ENCODE measurements around the gene LIAS. TPM values are rescaled to one million over a fixed set of nuclear protein-coding genes. Genes with fewer than 3 reads are reported as not detected.

LIAS gene
- total RNA-seq, 1 experiment from 2014 or later = 8.3 TPM

DNA sequence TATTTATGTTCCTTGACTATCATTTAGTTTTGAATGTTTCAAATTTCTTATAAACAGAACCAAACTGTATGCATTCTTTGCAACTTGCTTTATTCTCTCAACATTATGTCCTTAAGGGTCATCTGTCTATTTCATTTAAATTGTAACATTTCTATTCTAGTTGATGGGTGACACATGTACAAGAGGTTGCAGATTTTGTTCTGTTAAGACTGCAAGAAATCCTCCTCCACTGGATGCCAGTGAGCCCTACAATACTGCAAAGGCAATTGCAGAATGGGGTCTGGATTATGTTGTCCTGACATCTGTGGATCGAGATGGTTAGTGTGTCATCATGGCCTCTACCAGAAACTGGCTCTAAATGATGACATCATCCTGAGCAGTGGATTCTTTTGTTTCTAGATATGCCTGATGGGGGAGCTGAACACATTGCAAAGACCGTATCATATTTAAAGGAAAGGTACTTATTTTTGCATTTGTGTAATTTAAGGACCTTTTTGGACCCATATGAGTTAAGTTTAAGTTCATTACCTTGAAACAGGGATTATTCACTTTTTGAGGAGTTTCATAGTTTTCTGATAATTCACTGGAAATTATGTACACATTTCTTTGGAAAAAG is 6.1 kb downstream of the LIAS start:
- peak overlapping the region; percentile 80 for H2AFZ ChIP-seq (ENCODE audit: low read length)
- CTCF ChIA-PET = no interaction called here

DNA sequence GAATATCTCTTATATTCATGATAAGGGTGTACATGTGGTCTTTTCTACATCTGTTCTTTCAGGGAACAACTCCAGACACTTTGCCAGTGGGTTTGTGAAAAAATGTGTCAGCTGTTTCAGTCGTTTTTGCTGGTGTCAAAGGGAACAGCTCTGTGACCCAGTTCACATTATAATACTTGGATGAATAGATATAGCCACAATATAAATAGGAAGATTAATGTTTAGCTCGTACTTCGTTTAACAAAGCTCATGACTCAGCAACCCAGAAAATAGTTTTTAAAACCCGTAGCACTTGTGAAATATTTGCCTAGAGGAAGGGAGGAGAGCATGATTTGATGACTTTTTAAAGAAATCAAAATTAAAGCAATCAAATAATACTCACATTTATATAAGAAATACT is 7.9 kb downstream of the LIAS start:
- Histone ChIP-seq H3K9ac (ENCODE audit: low read length) (no peak overlapping the region), H3K79me2 (ENCODE audit: low read length) (no peaks in the 10 kb centered on the region), H3F3A (ENCODE audit: low read length, unreplicated experiment) (no peaks in the 10 kb centered on the region), H3K9me2 (replicated peaks; ENCODE audit: low read length) (no peaks in the 10 kb centered on the region), H2AFZ (ENCODE audit: low read length) (peak overlapping the region; percentile 61; the same call in 1 of the 2 replicates), H4K20me1 (ENCODE audit: low read length) (no peaks in the 10 kb centered on the region), H3K4me1 (ENCODE audit: insufficient read depth, low read length) (peaks cover 13% of the 10 kb centered on the region; the same call in 1 of the 2 replicates), H3K9me3 (ENCODE audit: low read length) (no peaks in the 10 kb centered on the region), H3K4me2 (ENCODE audit: low read length) (peak overlapping the region; percentile 31; the same call in 1 of the 2 replicates), H3K27ac (ENCODE audit: low read length) (peak overlapping the region; percentile 25; the same call in 1 of the 2 replicates), H3K27me3 (ENCODE audit: low read length) (no peaks in the 10 kb centered on the region), H3K4me3 (ENCODE audit: low read length) (no peak overlapping the region), H3K36me3 (ENCODE audit: low read depth, low read length) (no peaks in the 10 kb centered on the region; the same call in 1 of the 2 replicates)
- BruUV-seq (replicated peaks) = no TSS peak
- TF ChIP-seq EZH2 (IDR thresholded peaks at IDR 0.05; ENCODE audit: low read length, unreplicated experiment) (no peak), EZH2phosphoT487 (IDR thresholded peaks at IDR 0.05; ENCODE audit: borderline replicate concordance, low read length) (no peak)
- TF ChIP-seq, protein P1, sequence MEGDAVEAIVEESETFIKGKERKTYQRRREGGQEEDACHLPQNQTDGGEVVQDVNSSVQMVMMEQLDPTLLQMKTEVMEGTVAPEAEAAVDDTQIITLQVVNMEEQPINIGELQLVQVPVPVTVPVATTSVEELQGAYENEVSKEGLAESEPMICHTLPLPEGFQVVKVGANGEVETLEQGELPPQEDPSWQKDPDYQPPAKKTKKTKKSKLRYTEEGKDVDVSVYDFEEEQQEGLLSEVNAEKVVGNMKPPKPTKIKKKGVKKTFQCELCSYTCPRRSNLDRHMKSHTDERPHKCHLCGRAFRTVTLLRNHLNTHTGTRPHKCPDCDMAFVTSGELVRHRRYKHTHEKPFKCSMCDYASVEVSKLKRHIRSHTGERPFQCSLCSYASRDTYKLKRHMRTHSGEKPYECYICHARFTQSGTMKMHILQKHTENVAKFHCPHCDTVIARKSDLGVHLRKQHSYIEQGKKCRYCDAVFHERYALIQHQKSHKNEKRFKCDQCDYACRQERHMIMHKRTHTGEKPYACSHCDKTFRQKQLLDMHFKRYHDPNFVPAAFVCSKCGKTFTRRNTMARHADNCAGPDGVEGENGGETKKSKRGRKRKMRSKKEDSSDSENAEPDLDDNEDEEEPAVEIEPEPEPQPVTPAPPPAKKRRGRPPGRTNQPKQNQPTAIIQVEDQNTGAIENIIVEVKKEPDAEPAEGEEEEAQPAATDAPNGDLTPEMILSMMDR (conservative IDR thresholded peaks at IDR 0.05; ENCODE audit: low read depth, low read length) = no peak
- ChIA-PET POLR2A (ENCODE audit: unreplicated experiment) (interaction anchor here (0.5 kb wide), 1 partner anchor 57 kb away, joined by 3 read pairs; no protein-coding TSS in a partner anchor), CTCF (interaction anchor here (0.5 kb wide), 1 partner anchor 174 kb away, joined by 8 read pairs; no protein-coding TSS in a partner anchor)
- intact Hi-C loops (cut with micrococcal nuclease) = loop anchor here (5.0 to 10.0 kb wide), 2 partner anchors 61 to 508 kb away; partner anchors contain the start of genes PDS5A and UGDH
- ATAC-seq (no peak), DNase-seq (peak; percentile 52)

More for the DNA sequence above, 6.1 kb downstream of the LIAS start:
- POLR2A ChIA-PET (ENCODE audit: unreplicated experiment) = no interaction called here
- Histone ChIP-seq H3K4me3 (ENCODE audit: low read length) (no peak overlapping the region), H3K9me3 (ENCODE audit: low read length) (no peaks in the 10 kb centered on the region), H3F3A (ENCODE audit: low read length, unreplicated experiment) (no peaks in the 10 kb centered on the region), H3K79me2 (ENCODE audit: low read length) (peaks cover 10% of the 10 kb centered on the region), H3K9ac (ENCODE audit: low read length) (no peak overlapping the region), H3K27ac (ENCODE audit: low read length) (no peak overlapping the region), H3K4me1 (ENCODE audit: insufficient read depth, low read length) (peaks cover 17% of the 10 kb centered on the region; the same call in 1 of the 2 replicates), H4K20me1 (ENCODE audit: low read length) (no peaks in the 10 kb centered on the region), H3K9me2 (replicated peaks; ENCODE audit: low read length) (no peaks in the 10 kb centered on the region), H3K4me2 (ENCODE audit: low read length) (no peak overlapping the region), H3K27me3 (ENCODE audit: low read length) (no peaks in the 10 kb centered on the region), H3K36me3 (ENCODE audit: low read depth, low read length) (no peaks in the 10 kb centered on the region; the same call in 1 of the 2 replicates)
- DNase-seq = peak; percentile 32
- peak; percentile 33; the same call in 1 of the 2 replicates for ATAC-seq
- no peak for TF ChIP-seq EZH2 (IDR thresholded peaks at IDR 0.05; ENCODE audit: low read length, unreplicated experiment)
- TF ChIP-seq, protein P1 (conservative IDR thresholded peaks at IDR 0.05; ENCODE audit: low read depth, low read length) = peak; percentile 43
- no peak for TF ChIP-seq EZH2phosphoT487 (IDR thresholded peaks at IDR 0.05; ENCODE audit: borderline replicate concordance, low read length)
- BruUV-seq (replicated peaks) = no TSS peak
- intact Hi-C loops (cut with micrococcal nuclease) = loop anchor here (5.0 to 10.0 kb wide), 2 partner anchors 62 to 510 kb away; partner anchors contain the start of genes PDS5A and UGDH

DNA sequence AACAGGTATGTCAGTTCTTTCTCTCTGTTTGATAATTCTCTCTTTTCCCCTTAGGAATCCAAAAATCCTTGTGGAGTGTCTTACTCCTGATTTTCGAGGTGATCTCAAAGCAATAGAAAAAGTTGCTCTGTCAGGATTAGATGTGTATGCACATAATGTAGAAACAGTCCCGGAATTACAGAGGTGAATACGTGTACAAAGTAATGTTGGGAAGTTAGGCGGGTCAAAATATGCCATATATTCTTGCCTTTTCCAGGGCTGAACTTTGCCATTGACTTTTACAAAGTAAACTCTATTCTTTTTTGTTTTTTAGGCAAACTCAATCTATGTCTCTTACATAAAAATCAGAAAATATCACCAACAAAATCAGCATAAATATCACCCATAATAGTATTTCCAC is 8.6 kb downstream of the LIAS start:
- Histone ChIP-seq H3K4me1 (ENCODE audit: insufficient read depth, low read length) (peaks cover 13% of the 10 kb centered on the region; the same call in 1 of the 2 replicates), H3K36me3 (ENCODE audit: low read depth, low read length) (no peaks in the 10 kb centered on the region; the same call in 1 of the 2 replicates), H3K27ac (ENCODE audit: low read length) (no peak overlapping the region), H3K27me3 (ENCODE audit: low read length) (no peaks in the 10 kb centered on the region), H3K9ac (ENCODE audit: low read length) (no peak overlapping the region), H3K9me3 (ENCODE audit: low read length) (no peaks in the 10 kb centered on the region), H3K9me2 (replicated peaks; ENCODE audit: low read length) (no peaks in the 10 kb centered on the region), H2AFZ (ENCODE audit: low read length) (no peak overlapping the region), H4K20me1 (ENCODE audit: low read length) (no peaks in the 10 kb centered on the region), H3K4me3 (ENCODE audit: low read length) (no peak overlapping the region), H3F3A (ENCODE audit: low read length, unreplicated experiment) (no peaks in the 10 kb centered on the region), H3K79me2 (ENCODE audit: low read length) (no peaks in the 10 kb centered on the region), H3K4me2 (ENCODE audit: low read length) (no peak overlapping the region)
- no peak for DNase-seq
- TF ChIP-seq, protein P1 (conservative IDR thresholded peaks at IDR 0.05; ENCODE audit: low read depth, low read length) = no peak
- TF ChIP-seq EZH2phosphoT487 (IDR thresholded peaks at IDR 0.05; ENCODE audit: borderline replicate concordance, low read length) = no peak
- TF ChIP-seq EZH2 (IDR thresholded peaks at IDR 0.05; ENCODE audit: low read length, unreplicated experiment) = no peak
- ChIA-PET CTCF (no interaction called here), POLR2A (ENCODE audit: unreplicated experiment) (no interaction called here)
- intact Hi-C loops (cut with micrococcal nuclease) = loop anchor here (5.0 to 10.0 kb wide), 2 partner anchors 60 to 507 kb away; partner anchors contain the start of genes PDS5A and UGDH
- no TSS peak for BruUV-seq (replicated peaks)
- ATAC-seq = no peak
